HG02884 (cell line): ENCODE measurements around the gene TMEM59L.

ENCODE experiments used
- ATAC-seq: cut with Tn5 transposase; IDR thresholded peaks from one replicate; pipeline ENCODE4 v1.9.1; 2021; ENCODE audit warnings: mild to moderate bottlenecking, moderate library complexity; ENCODE audit not compliant: unreplicated experiment

The TMEM59L gene

GRCh38 chr19:18656337-18657086 lies 43.8 kb downstream of the TMEM59L start:
- no peak for ATAC-seq

GRCh38 chr19:18657590-18658365 lies 45.1 kb downstream of the TMEM59L start:
- no peak for ATAC-seq

- no peak for ATAC-seq
These were observed 45.7 kb downstream of the TMEM59L start for GRCh38 chr19:18658366-18658855.

DNA sequence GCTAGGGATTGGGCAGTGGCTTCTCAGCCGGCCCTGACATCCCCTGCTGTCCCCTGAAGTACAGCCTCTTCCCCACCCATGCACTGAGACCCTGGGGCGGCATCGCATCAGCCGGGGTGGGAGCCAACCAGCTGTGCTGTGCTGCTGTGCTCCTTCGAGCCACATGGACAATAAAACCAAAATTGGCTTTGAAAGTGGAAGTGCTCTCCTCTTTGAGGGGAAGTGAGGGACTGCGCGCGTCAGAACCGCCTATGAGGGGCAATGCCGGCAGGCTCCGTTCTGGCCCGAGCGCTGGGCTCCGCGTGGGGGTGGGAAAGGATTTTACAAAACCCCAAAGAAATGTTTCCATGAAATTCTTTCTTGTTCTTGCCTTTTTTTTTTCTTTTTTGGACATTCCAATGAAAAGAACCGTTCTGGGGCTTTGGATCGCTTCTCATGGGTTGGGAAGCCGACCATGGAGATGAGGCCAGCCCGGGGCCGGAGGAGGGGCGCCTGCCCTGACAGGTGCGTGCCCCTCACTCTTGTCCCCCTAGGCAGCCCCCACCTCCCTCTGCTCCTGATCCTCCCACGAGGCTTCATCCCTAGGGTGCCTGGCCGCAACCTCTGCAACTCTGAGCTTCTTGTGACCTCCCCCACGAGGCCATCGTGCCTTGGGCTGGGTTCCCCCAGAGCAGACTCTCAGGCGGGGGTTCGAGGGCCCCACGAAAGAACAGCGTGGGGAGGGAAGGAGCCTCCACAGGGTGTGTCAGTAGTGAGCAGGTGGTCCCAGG lies 46.8 kb downstream of the TMEM59L start:
- no peak for ATAC-seq

DNA sequence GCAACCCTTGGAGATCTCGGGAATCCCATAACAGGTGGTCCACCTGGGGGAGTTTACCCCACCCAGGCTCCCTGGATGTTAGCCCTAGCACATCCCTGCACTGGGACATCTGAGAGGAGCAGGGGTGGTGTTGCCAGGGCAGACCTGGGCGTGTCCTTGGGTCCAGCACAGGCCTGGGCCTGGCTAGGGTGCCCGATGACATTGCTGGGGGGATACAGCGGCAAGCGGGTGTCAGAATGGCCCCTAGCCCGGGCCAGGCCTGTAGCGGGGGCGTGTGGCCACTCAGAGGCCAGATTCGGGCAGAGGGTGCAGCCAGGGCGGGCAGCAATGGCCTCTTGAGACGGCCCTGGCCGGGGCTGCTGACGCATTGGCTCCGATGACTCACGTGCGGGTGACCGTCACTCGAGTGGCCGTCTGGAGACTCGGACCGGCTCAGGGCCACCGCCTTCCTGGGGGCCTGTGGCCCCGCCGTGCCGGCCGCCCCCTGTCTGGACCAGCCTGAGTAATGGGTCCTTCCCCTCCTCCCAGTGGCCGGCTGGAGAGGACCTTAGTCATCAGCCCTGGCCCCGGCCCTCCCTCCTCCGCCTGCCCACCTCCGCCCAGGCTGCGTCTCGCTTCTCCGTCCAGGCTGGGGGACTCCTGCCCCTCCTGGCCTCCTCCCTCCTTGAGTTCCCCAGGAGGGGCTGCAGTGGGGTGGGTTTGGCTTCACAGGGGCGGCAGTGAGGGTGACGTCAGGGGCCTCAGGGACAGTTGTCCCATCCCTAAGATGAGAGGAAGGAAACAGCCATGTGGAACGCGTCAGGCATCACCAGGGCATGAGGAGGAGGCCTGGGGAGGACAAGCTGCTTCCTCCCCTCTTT lies 47.6 kb downstream of the TMEM59L start:
- ATAC-seq: no peak

DNA sequence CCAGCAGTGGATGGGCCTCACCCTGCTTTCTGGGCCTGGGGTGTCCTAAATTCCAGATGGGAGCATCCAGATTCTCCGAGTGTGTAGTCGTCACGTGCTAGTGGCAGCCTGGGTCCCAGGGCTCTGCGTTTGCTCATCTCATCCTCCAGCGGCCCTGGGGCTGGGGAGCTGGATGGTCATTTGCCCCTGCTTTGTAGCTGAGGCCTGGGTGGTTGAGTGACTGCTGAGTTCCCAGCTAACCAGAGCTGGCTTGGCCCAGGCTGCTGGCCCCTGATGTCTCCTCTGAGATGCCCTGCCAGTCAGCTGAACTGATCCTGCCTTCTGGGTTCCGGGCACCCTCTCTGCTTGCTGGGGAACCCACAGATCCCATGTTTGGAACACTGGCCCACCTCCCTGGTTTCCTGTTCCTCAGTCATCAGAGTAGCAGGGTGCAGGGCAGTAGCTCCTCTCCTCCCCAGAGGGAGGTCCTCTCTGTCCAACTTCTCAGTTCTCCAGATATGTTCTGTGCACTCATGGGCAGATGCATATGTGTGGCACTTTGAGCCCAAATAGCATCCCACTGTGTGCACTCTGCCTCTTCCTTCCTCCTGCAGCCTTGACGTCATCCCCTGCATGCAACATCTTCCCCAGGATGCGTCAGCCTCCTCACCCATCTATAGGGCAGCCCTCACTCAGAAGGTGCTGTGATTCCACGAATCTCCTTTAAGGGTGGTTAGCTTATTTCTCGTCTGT lies 48.4 kb downstream of the TMEM59L start:
- ATAC-seq: no peak

- no peak for ATAC-seq
These were observed 50.5 kb downstream of the TMEM59L start for GRCh38 chr19:18662972-18663732.

DNA sequence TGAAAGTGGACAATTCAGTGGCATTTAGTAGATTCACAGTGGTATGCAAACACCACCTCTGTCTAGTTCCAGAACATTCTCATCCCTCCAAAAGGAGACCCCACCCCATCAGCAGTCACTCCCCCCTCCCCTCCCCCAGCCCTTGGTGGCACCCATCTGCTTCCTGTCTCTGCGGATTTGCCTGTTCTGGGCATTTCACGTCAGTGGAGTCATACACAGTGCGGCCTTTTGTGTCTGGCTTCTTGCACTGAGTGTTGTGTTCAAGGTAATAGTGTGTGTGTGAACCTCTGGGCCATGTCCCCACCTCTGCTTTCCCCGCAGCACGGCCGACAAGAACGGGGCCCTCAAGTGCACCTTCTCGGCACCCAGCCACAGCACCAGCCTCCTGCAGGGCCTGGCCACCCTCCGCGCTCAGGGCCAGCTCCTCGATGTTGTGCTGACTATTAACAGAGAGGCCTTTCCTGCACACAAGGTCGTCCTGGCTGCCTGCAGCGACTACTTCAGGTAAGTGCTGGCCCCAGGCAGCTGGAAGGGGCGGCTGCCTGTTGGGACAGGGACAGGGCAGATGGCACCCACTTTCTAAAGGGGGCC lies 51.4 kb downstream of the TMEM59L start:
- ATAC-seq: no peak

DNA sequence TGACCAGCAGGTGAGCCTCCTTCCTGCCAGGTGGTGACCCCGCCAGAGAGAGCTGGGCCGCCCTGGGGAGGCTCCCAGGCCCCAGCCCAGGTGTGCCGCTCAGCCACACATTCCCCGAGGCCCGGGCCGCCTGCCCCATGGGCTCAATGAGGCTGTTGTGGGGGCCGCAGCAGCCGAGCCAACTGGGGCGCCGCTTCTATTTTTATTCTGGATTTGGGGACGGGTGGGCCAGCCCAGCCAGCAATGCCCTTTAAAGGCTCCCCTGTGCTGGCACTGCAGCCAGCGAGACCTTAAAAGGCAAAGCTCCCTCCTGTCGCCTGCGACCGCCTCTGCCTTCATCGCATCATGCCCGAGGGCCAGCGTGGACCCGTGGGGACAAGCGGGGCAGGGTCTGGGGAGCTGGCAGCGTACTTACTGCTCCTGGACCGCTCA lies 53.1 kb downstream of the TMEM59L start:
- ATAC-seq: no peak

DNA sequence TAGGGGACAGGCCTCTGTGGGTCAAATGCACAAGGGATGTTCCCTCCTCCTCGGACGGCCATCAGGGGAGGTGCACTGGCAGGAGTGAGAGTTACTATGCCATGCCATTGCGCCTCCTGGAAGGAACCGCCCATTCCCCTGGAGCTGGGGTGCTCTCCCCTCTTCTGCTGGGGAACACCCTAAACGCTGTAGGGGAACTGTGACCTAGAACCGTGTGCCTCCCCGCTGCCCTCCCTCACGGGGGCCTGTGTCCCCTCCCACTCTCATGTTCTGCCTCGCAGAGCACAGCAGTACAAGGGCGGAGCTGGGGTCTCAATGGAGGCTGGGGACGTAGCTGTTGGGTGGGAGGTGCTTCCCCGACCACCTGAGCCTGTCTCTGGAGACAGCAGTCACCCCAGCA lies 53.6 kb downstream of the TMEM59L start:
- no peak for ATAC-seq

GRCh38 chr19:18666784-18667183 lies 54.1 kb downstream of the TMEM59L start:
- ATAC-seq: no peak

GRCh38 chr19:18667531-18668251 lies 55.0 kb downstream of the TMEM59L start:
- ATAC-seq: no peak

- no peak for ATAC-seq
These were observed 55.6 kb downstream of the TMEM59L start for GRCh38 chr19:18668252-18668631.

GRCh38 chr19:18668744-18669523 lies 56.3 kb downstream of the TMEM59L start:
- ATAC-seq: no peak

- ATAC-seq: no peak
These were observed 56.8 kb downstream of the TMEM59L start for GRCh38 chr19:18669524-18669817.

DNA sequence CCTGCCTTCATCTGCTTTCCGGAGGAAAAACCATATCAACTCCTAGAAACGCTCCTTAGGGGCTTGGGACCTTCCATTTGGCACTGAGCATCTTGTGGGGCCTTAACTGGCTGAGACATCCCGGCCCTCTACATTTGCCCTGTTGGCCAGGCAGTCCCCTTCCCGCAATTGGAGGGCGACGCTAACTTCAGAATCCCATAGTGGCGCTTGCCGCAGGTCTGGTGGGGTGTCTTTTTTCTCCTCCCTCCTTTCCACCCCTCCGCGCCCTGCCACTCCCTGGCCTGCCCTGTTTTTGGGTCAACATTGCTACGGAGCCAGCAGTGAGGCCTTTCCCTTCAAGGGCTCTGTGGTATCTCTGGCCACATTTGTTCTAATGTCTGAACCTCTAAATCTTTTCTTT lies 57.2 kb downstream of the TMEM59L start:
- no peak for ATAC-seq

- ATAC-seq: no peak
These were observed 57.6 kb downstream of the TMEM59L start for GRCh38 chr19:18670312-18670711.
